GM12878 (cell line): ENCODE data around the gene NEU4. TPM values are rescaled to one million over a fixed set of nuclear protein-coding genes. Genes with fewer than 3 reads are reported as not detected.

Experiments used
- polyA plus RNA-seq, 11 experiments: library from polyadenylated mRNA; depleted of rRNA in 4 of 11; unstranded in 6 of 11; stranded (reverse) in 5 of 11; fragments of >200 nt; fragmentation: Nextera tagmentation in 4 of 11; fragmentation: Illumina TruSeq in 1 of 11; extraction: Ambion mirVana in 4 of 11; extraction: Trizol in 1 of 11; gene quantifications; 1 replicate in 1 of 11; 2 replicates in 10 of 11; pipeline versions ENCODE4 v1.2.1 to v1.2.3, GENCODE V29; 2011 to 2016; ENCODE audit warnings: inconsistent platforms in 2 of 11, missing spikeins in 2 of 11, low read depth in 1 of 11
- total RNA-seq, 4 experiments: library from RNA; depleted of rRNA in 3 of 4; stranded (reverse); fragments of >200 nt in 3 of 4; fragmentation: Illumina TruSeq in 1 of 4; extraction: Trizol in 1 of 4; gene quantifications; 2 replicates each; pipeline versions ENCODE4 v1.2.1 to v1.2.3, GENCODE V29; 2013 to 2021
- TF ChIP-seq, protein P1 (sequence below): fragments of 450-650 bp; IDR thresholded peaks from 2 replicates; pipeline ENCODE4 v1.6.1; 2016; ENCODE audit warnings: mild to moderate bottlenecking
- TF ChIP-seq, protein P2 (sequence below): IDR thresholded peaks from 2 replicates; pipeline ENCODE4 v1.6.1; 2012; ENCODE audit warnings: low read depth, low read length, improper control_type of control experiment

The NEU4 gene
- total and polyA plus RNA-seq, 10 of the 15 experiments (the other 5 are each of a cell fraction or from before 2014, with no cell fraction given) = 0.01 to 0.28 (median 0.14) TPM; not detected in 5

DNA sequence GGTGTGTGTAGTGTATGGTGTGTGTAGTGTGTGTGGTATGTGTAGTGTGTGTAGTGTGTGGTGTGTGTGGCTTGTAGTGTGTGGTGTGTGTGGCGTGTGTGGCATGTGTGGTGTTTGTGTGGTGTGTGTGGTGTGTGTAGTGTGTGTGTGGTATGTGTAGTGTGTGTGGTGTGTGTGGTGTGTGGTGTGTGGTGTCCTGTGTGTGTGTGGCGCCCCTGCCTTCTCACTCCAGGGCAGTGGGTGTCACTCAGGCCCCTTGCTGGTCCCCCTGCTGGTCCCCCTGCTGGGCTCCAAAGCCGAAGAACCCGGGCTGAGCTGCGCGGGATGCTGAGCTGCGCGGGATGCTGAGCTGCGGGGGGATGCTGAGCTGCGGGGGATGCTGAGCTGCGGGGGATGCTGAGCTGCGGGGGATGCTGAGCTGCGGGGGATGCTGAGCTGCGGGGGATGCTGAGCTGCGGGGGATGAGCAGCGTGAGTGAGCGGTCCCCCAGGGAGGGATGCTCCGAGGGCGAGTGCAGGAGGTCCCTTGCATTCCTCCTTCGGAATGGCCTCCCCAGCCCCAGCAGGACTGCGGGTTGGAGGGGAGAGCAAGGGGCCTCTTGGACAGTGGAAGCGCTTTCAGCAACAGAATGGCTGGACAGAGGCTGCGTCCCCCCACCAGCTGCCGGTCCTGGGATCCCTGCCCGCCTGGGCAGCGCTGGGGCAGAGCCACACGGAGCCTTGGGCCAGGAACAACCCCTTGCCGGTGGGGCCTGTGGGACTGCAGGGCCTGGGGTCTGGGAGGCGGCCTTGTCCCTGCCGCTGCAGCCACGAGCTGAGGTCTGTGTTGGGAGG, 57.2 kb downstream of the NEU4 start (continued):
- TF ChIP-seq, protein P1, sequence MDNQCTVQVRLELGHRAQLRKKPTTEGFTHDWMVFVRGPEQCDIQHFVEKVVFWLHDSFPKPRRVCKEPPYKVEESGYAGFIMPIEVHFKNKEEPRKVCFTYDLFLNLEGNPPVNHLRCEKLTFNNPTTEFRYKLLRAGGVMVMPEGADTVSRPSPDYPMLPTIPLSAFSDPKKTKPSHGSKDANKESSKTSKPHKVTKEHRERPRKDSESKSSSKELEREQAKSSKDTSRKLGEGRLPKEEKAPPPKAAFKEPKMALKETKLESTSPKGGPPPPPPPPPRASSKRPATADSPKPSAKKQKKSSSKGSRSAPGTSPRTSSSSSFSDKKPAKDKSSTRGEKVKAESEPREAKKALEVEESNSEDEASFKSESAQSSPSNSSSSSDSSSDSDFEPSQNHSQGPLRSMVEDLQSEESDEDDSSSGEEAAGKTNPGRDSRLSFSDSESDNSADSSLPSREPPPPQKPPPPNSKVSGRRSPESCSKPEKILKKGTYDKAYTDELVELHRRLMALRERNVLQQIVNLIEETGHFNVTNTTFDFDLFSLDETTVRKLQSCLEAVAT = no peak
- TF ChIP-seq, protein P2, sequence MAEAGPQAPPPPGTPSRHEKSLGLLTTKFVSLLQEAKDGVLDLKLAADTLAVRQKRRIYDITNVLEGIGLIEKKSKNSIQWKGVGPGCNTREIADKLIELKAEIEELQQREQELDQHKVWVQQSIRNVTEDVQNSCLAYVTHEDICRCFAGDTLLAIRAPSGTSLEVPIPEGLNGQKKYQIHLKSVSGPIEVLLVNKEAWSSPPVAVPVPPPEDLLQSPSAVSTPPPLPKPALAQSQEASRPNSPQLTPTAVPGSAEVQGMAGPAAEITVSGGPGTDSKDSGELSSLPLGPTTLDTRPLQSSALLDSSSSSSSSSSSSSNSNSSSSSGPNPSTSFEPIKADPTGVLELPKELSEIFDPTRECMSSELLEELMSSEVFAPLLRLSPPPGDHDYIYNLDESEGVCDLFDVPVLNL = no peak
- TF ChIP-seq, all 136 proteins: peak for 5

Other genes starting within 250 kb of the NEU4 start
Only the 7 nearest of the 8 such genes appear.
- 59.6 and 76.2 TPM in 2 replicates for gene ATG4B, start 171.5 kb upstream of the NEU4 start, total RNA-seq (2014; rRNA removed)
- gene ATG4B, start 171.5 kb upstream of the NEU4 start, total RNA-seq (2014; rRNA removed; fragmentation: Illumina TruSeq; extraction: Trizol) = 29.2 and 36.7 TPM in 2 replicates
- 61.0 and 69.2 TPM in 2 replicates for gene ATG4B, start 171.5 kb upstream of the NEU4 start, total RNA-seq (2021)
- 45.8 and 84.1 TPM in 2 replicates for gene ATG4B, start 171.5 kb upstream of the NEU4 start, polyA plus RNA-seq (2011; rRNA removed)
- gene ATG4B, start 171.5 kb upstream of the NEU4 start, polyA plus RNA-seq (2014; fragmentation: Illumina TruSeq; extraction: Trizol) = 35.9 and 60.7 TPM in 2 replicates
- gene ATG4B, start 171.5 kb upstream of the NEU4 start, polyA plus RNA-seq (2014; fragmentation: Nextera tagmentation; extraction: Ambion mirVana) = 1 to 10 TPM; 5.8 to 9.3 TPM
- 70.7 and 75.3 TPM in 2 replicates for gene ATG4B, start 171.5 kb upstream of the NEU4 start, polyA plus RNA-seq (2014; rRNA removed)
- gene ATG4B, start 171.5 kb upstream of the NEU4 start, polyA plus RNA-seq (2016; fragmentation: Nextera tagmentation; extraction: Ambion mirVana) = 10 to 100 TPM; 73.2 to 76.1 TPM
- 75.7 and 80.5 TPM in 2 replicates for gene DTYMK, start 122.4 kb upstream of the NEU4 start, total RNA-seq (2014; rRNA removed)
- 40.7 and 43.5 TPM in 2 replicates for gene DTYMK, start 122.4 kb upstream of the NEU4 start, total RNA-seq (2014; rRNA removed; fragmentation: Illumina TruSeq; extraction: Trizol)
- gene DTYMK, start 122.4 kb upstream of the NEU4 start, total RNA-seq (2021) = 80.5 and 82.4 TPM in 2 replicates
- gene DTYMK, start 122.4 kb upstream of the NEU4 start, polyA plus RNA-seq (2011; rRNA removed) = 42.8 and 54.3 TPM in 2 replicates
- 13.1 and 33.4 TPM in 2 replicates for gene DTYMK, start 122.4 kb upstream of the NEU4 start, polyA plus RNA-seq (2014; fragmentation: Illumina TruSeq; extraction: Trizol)
- gene DTYMK, start 122.4 kb upstream of the NEU4 start, polyA plus RNA-seq (2014; fragmentation: Nextera tagmentation; extraction: Ambion mirVana) = 10 to 100 TPM in 1 of 2 experiments, 1 to 10 TPM in 1; 7.0 to 20.5 TPM
- gene DTYMK, start 122.4 kb upstream of the NEU4 start, polyA plus RNA-seq (2014; rRNA removed) = 64.4 and 72.1 TPM in 2 replicates
- gene DTYMK, start 122.4 kb upstream of the NEU4 start, polyA plus RNA-seq (2016; fragmentation: Nextera tagmentation; extraction: Ambion mirVana) = 100 to 1,000 TPM; 220 TPM
- gene ING5, start 107.2 kb upstream of the NEU4 start, total RNA-seq (2014; rRNA removed) = 30.2 and 35.6 TPM in 2 replicates
- gene ING5, start 107.2 kb upstream of the NEU4 start, total RNA-seq (2014; rRNA removed; fragmentation: Illumina TruSeq; extraction: Trizol) = 29.5 and 29.8 TPM in 2 replicates
- gene ING5, start 107.2 kb upstream of the NEU4 start, total RNA-seq (2021) = 27.2 and 34.6 TPM in 2 replicates
- 31.4 and 34.9 TPM in 2 replicates for gene ING5, start 107.2 kb upstream of the NEU4 start, polyA plus RNA-seq (2011; rRNA removed)
- 24.6 TPM in 2 replicates for gene ING5, start 107.2 kb upstream of the NEU4 start, polyA plus RNA-seq (2014; fragmentation: Illumina TruSeq; extraction: Trizol)
- gene ING5, start 107.2 kb upstream of the NEU4 start, polyA plus RNA-seq (2014; fragmentation: Nextera tagmentation; extraction: Ambion mirVana) = 10 to 100 TPM in 1 of 2 experiments, 1 to 10 TPM in 1; 10.0 to 13.2 TPM
- gene ING5, start 107.2 kb upstream of the NEU4 start, polyA plus RNA-seq (2014; rRNA removed) = 46.1 and 60.1 TPM in 2 replicates
- 10 to 100 TPM; 16.9 to 19.3 TPM for gene ING5, start 107.2 kb upstream of the NEU4 start, polyA plus RNA-seq (2016; fragmentation: Nextera tagmentation; extraction: Ambion mirVana)
- gene D2HGDH, start 74.6 kb upstream of the NEU4 start, total RNA-seq (2014; rRNA removed) = 19.1 and 22.6 TPM in 2 replicates
- gene D2HGDH, start 74.6 kb upstream of the NEU4 start, total RNA-seq (2014; rRNA removed; fragmentation: Illumina TruSeq; extraction: Trizol) = 6.3 and 8.2 TPM in 2 replicates
- 27.4 and 31.8 TPM in 2 replicates for gene D2HGDH, start 74.6 kb upstream of the NEU4 start, total RNA-seq (2021)
- 6.0 and 8.6 TPM in 2 replicates for gene D2HGDH, start 74.6 kb upstream of the NEU4 start, polyA plus RNA-seq (2011; rRNA removed)
- gene D2HGDH, start 74.6 kb upstream of the NEU4 start, polyA plus RNA-seq (2014; fragmentation: Illumina TruSeq; extraction: Trizol) = 1.7 and 5.2 TPM in 2 replicates
- 1 to 10 TPM in 1 of 2 experiments, under 1 TPM in 1; 0.52 to 1.1 TPM for gene D2HGDH, start 74.6 kb upstream of the NEU4 start, polyA plus RNA-seq (2014; fragmentation: Nextera tagmentation; extraction: Ambion mirVana)
- gene D2HGDH, start 74.6 kb upstream of the NEU4 start, polyA plus RNA-seq (2014; rRNA removed) = 32.1 and 39.5 TPM in 2 replicates
- 10 to 100 TPM; 13.5 to 14.4 TPM for gene D2HGDH, start 74.6 kb upstream of the NEU4 start, polyA plus RNA-seq (2016; fragmentation: Nextera tagmentation; extraction: Ambion mirVana)
- 0.11 TPM in 1 of 2 replicates, not detected in the other for gene GAL3ST2, start 32.4 kb upstream of the NEU4 start, total RNA-seq (2014; rRNA removed)
- gene GAL3ST2, start 32.4 kb upstream of the NEU4 start, total RNA-seq (2014; rRNA removed; fragmentation: Illumina TruSeq; extraction: Trizol) = not detected in 2 replicates
- 0.36 and 0.48 TPM in 2 replicates for gene GAL3ST2, start 32.4 kb upstream of the NEU4 start, total RNA-seq (2021)
- not detected in 2 replicates for gene GAL3ST2, start 32.4 kb upstream of the NEU4 start, polyA plus RNA-seq (2011; rRNA removed)
- not detected in 2 replicates for gene GAL3ST2, start 32.4 kb upstream of the NEU4 start, polyA plus RNA-seq (2014; fragmentation: Illumina TruSeq; extraction: Trizol)
- gene GAL3ST2, start 32.4 kb upstream of the NEU4 start, polyA plus RNA-seq (2014; fragmentation: Nextera tagmentation; extraction: Ambion mirVana) = not detected
- gene GAL3ST2, start 32.4 kb upstream of the NEU4 start, polyA plus RNA-seq (2014; rRNA removed) = 0.19 TPM in 1 of 2 replicates, not detected in the other
- gene GAL3ST2, start 32.4 kb upstream of the NEU4 start, polyA plus RNA-seq (2016; fragmentation: Nextera tagmentation; extraction: Ambion mirVana) = under 1 TPM in 1 of 2 experiments, not detected in 1; 0.09 TPM
- gene PDCD1, start 49.7 kb downstream of the NEU4 start, total RNA-seq (2014; rRNA removed) = 3.7 and 3.9 TPM in 2 replicates
- 1.1 and 1.5 TPM in 2 replicates for gene PDCD1, start 49.7 kb downstream of the NEU4 start, total RNA-seq (2014; rRNA removed; fragmentation: Illumina TruSeq; extraction: Trizol)
- 3.6 and 4.0 TPM in 2 replicates for gene PDCD1, start 49.7 kb downstream of the NEU4 start, total RNA-seq (2021)
- gene PDCD1, start 49.7 kb downstream of the NEU4 start, polyA plus RNA-seq (2011; rRNA removed) = 3.8 and 6.4 TPM in 2 replicates
- gene PDCD1, start 49.7 kb downstream of the NEU4 start, polyA plus RNA-seq (2014; fragmentation: Illumina TruSeq; extraction: Trizol) = 0.62 TPM in 1 of 2 replicates, not detected in the other
- gene PDCD1, start 49.7 kb downstream of the NEU4 start, polyA plus RNA-seq (2014; fragmentation: Nextera tagmentation; extraction: Ambion mirVana) = not detected
- 4.2 and 4.6 TPM in 2 replicates for gene PDCD1, start 49.7 kb downstream of the NEU4 start, polyA plus RNA-seq (2014; rRNA removed)
- gene PDCD1, start 49.7 kb downstream of the NEU4 start, polyA plus RNA-seq (2016; fragmentation: Nextera tagmentation; extraction: Ambion mirVana) = 1 to 10 TPM; 1.4 to 1.9 TPM
- gene RTP5, start 60.5 kb downstream of the NEU4 start, total RNA-seq (2014; rRNA removed) = not detected in 2 replicates
- gene RTP5, start 60.5 kb downstream of the NEU4 start, total RNA-seq (2014; rRNA removed; fragmentation: Illumina TruSeq; extraction: Trizol) = not detected in 2 replicates
- not detected in 2 replicates for gene RTP5, start 60.5 kb downstream of the NEU4 start, total RNA-seq (2021)
- not detected in 2 replicates for gene RTP5, start 60.5 kb downstream of the NEU4 start, polyA plus RNA-seq (2011; rRNA removed)
- gene RTP5, start 60.5 kb downstream of the NEU4 start, polyA plus RNA-seq (2014; fragmentation: Illumina TruSeq; extraction: Trizol) = not detected in 2 replicates
- not detected for gene RTP5, start 60.5 kb downstream of the NEU4 start, polyA plus RNA-seq (2014; fragmentation: Nextera tagmentation; extraction: Ambion mirVana)
- 0.05 TPM in 1 of 2 replicates, not detected in the other for gene RTP5, start 60.5 kb downstream of the NEU4 start, polyA plus RNA-seq (2014; rRNA removed)
- not detected for gene RTP5, start 60.5 kb downstream of the NEU4 start, polyA plus RNA-seq (2016; fragmentation: Nextera tagmentation; extraction: Ambion mirVana)